Testis (tissue), 3 donors: Measurements from ENCODE around the gene UBALD1. TPM values are rescaled to one million over a fixed set of nuclear protein-coding genes. Genes with fewer than 3 reads are reported as not detected.
"Not testable (repeated sequence)": the region's sequence is repeated elsewhere in the genome, so short reads cannot be mapped to it uniquely, and the experiment has no call there.

Source experiments
- DNase-seq: peaks from one replicate; pipeline ENCODE4 v3.0.0-alpha.2; 2019
- H3K27ac ChIP-seq, 2 donors: fragments of 200-600 bp; sonication (generic); one replicate each; pipeline ENCODE4 v1.5.1; 2019
- H3K27me3 ChIP-seq: fragments of 200-600 bp; sonication (generic); one replicate; pipeline ENCODE4 v1.5.1; 2019
- H3K36me3 ChIP-seq: fragments of 200-600 bp; sonication (generic); one replicate; pipeline ENCODE4 v1.5.1; 2017; ENCODE audit warnings: low read depth; ENCODE audit errors: missing control alignments
- H3K4me1 ChIP-seq: fragments of 200-600 bp; sonication (generic); one replicate; pipeline ENCODE4 v1.5.1; 2019
- H3K4me3 ChIP-seq, 2 donors: fragments of 200-600 bp; sonication (generic); one replicate each; pipeline ENCODE4 v1.5.1; 2017 to 2019
- H3K9me3 ChIP-seq: fragments of 200-600 bp; sonication (generic); one replicate; pipeline ENCODE4 v1.5.1; 2017
- CTCF ChIP-seq, 3 experiments: fragments of 450-650 bp in 2 of 3; fragments of 200-600 bp in 1 of 3; sonication (generic) in 1 of 3; IDR thresholded peaks; one replicate each; pipeline ENCODE4 v1.5.1; 2016 to 2019; ENCODE audit warnings: antibody characterized with exemption in 3 of 3, mild to moderate bottlenecking in 2 of 3, moderate library complexity in 1 of 3
- POLR2A ChIP-seq: fragments of 450-650 bp; IDR thresholded peaks from one replicate; pipeline ENCODE4 v1.6.1; 2017; ENCODE audit warnings: antibody characterized with exemption, mild to moderate bottlenecking, moderate library complexity
- WGBS, 2 donors: methylation state at CpG; one replicate each; pipeline ENCODE4 v1.1.5; 2018; 5-methylcytosine and 5-hydroxymethylcytosine counted together
- intact Hi-C: fragments of 100-400 bp; cut with DNase I; formaldehyde crosslinking; loops from one replicate; pipeline ENCODE4 v1.15.1; 2023; ENCODE audit warnings: low total_unique reads
- polyA plus RNA-seq: library from polyadenylated mRNA; stranded (reverse); fragments of 350-450 nt; fragmentation: Illumina TruSeq; extraction: RNeasy Lipid Tissue Mini Kit (QIAGEN cat#74804); gene quantifications from one replicate; pipeline ENCODE4 v1.2.3, GENCODE V29; 2014; ENCODE audit warnings: low read depth, low replicate concordance; ENCODE audit not compliant: insufficient read depth
- total RNA-seq, 2 donors: library from RNA; depleted of rRNA; stranded (reverse); fragments of >200 nt; gene quantifications; one replicate each; pipeline ENCODE4 v1.2.3, GENCODE V29; 2016

The UBALD1 gene
- total and polyA plus RNA-seq, 3 donors from 2014 or later = 15.9 to 33.3 (median 25.0) TPM

- H3K4me1 ChIP-seq = peaks cover 15% of the 10 kb centered on the region
- intact Hi-C loops = no loop called here
- H3K27me3 ChIP-seq = no peaks in the 10 kb centered on the region
- DNase-seq = no peak
- no peak for TF ChIP-seq CTCF (IDR thresholded peaks at IDR 0.05)
- TF ChIP-seq POLR2A = no peak
- no peaks in the 10 kb centered on the region for H3K36me3 ChIP-seq
- H3K9me3 ChIP-seq = no peaks in the 10 kb centered on the region
- no peak overlapping the region for H3K4me3 ChIP-seq
- WGBS, 2 donors = 91 to 94% methylated on average over 8 to 13 of the region's 13 CpGs
- H3K27ac ChIP-seq = no peak overlapping the region
These were observed 37.1 kb upstream of the UBALD1 start for GRCh38 chr16:4651827-4652226.

GRCh38 chr16:4650443-4651074, 35.9 kb upstream of the UBALD1 start:
- H3K4me3 ChIP-seq, H3K27ac ChIP-seq, H3K9me3 ChIP-seq, H3K36me3 ChIP-seq, H3K27me3 ChIP-seq, intact Hi-C loops: not testable (repeated sequence)
- peaks cover 15% of the 10 kb centered on the region for H3K4me1 ChIP-seq
- peak; percentile 33 to 69 (median 51) for TF ChIP-seq CTCF (IDR thresholded peaks at IDR 0.05)
- WGBS, 2 donors = 85 to 93% methylated on average over 10 to 15 of the region's 15 CpGs
- DNase-seq = peak; percentile 54

- Histone ChIP-seq H3K27me3 (no peaks in the 10 kb centered on the region), H3K36me3 (no peaks in the 10 kb centered on the region), H3K27ac (no peak overlapping the region), H3K9me3 (no peaks in the 10 kb centered on the region), H3K4me1 (peaks cover 15% of the 10 kb centered on the region), H3K4me3 (no peak overlapping the region)
- no peak for TF ChIP-seq POLR2A
- no peak for TF ChIP-seq CTCF (IDR thresholded peaks at IDR 0.05)
- intact Hi-C loops = no loop called here
- 93 to 95% methylated on average over 21 to 25 of the region's 25 CpGs for WGBS, 2 donors
- DNase-seq = no peak
These were observed 35.2 kb upstream of the UBALD1 start for GRCh38 chr16:4649744-4650442.

GRCh38 chr16:4648917-4649316, 34.2 kb upstream of the UBALD1 start:
- no peaks in the 10 kb centered on the region for H3K9me3 ChIP-seq
- TF ChIP-seq CTCF (IDR thresholded peaks at IDR 0.05) (no peak), POLR2A (no peak)
- no peak for DNase-seq
- 95 to 96% methylated on average over 11 to 13 of the region's 13 CpGs for WGBS, 2 donors
- H3K4me3 ChIP-seq = no peak overlapping the region
- no peaks in the 10 kb centered on the region for H3K36me3 ChIP-seq
- H3K27me3 ChIP-seq = no peaks in the 10 kb centered on the region
- H3K4me1 ChIP-seq = peaks cover 7% of the 10 kb centered on the region
- H3K27ac ChIP-seq = no peak overlapping the region
- intact Hi-C loops = no loop called here

- Histone ChIP-seq H3K27ac (no peak overlapping the region), H3K27me3 (no peaks in the 10 kb centered on the region), H3K9me3 (no peaks in the 10 kb centered on the region), H3K4me3 (no peak overlapping the region), H3K4me1 (no peaks in the 10 kb centered on the region), H3K36me3 (no peaks in the 10 kb centered on the region)
- intact Hi-C loops = no loop called here
- no peak for DNase-seq
- TF ChIP-seq CTCF (IDR thresholded peaks at IDR 0.05) = no peak
- no peak for TF ChIP-seq POLR2A
- 95 to 99% methylated on average over 7 to 8 of the region's 8 CpGs for WGBS, 2 donors
These were observed 32.9 kb upstream of the UBALD1 start for GRCh38 chr16:4647644-4647980.
